Mammary epithelial cell (primary cell): ENCODE measurements around the gene PCBP3.

Experiments used
- CTCF ChIP-seq, 2 donors: IDR thresholded peaks in 1 of 2; conservative IDR thresholded peaks in 1 of 2; 2 replicates each; pipeline ENCODE4 v1.5.1; 2011 to 2012; ENCODE audit warnings: inconsistent platforms in 2 of 2, low read length in 2 of 2, mild to moderate bottlenecking in 2 of 2, control low read depth in 1 of 2, low read depth in 1 of 2; ENCODE audit not compliant: insufficient read depth in 1 of 2; ENCODE audit errors: extremely low read depth in 1 of 2
- EZH2 ChIP-seq: IDR thresholded peaks from 2 replicates; pipeline ENCODE4 v1.6.1; 2012; ENCODE audit warnings: low read length, inconsistent platforms, borderline replicate concordance

DNA sequence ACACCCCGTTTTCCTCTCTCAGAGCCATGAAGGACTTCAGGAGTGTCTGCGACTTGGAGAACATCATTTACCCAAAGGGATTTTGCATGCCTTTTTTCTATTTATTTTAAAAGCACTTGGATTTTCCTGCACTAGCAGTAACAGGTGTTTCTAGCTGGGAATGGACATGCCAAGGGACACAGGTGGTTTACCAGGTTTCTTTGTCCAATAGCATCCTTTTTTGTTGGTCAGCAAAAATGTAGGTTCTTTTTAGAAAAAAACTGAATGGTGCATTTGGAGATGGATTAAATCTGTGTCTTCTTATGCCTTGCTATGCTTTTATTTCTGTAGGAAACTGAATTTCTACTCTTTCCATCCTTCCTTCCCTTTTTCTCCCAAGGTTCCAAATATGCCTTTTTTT, 205.3 kb downstream of the PCBP3 start:
- TF ChIP-seq CTCF (conservative IDR thresholded peaks at IDR 0.05 in 1 of 2, IDR thresholded peaks at IDR 0.05 in 1 of 2; ENCODE audit: extremely low read depth in 1 of 2, insufficient read depth in 1 of 2, low read depth in 1 of 2, low read length in 2 of 2): no peak
- TF ChIP-seq EZH2: no peak
